Epithelial cell of esophagus (primary cell): Measurements from ENCODE around the gene TEC.
"Not testable (repeated sequence)": the region's sequence is repeated elsewhere in the genome, so short reads cannot be mapped to it uniquely, and the experiment has no call there.

ENCODE experiments used
- DNase-seq: peaks from one replicate; pipeline ENCODE4 v3.0.0; 2010; ENCODE audit warnings: low read depth
- H3K4me3 ChIP-seq: 2 replicates; pipeline ENCODE4 v1.5.1; 2011; ENCODE audit warnings: mild to moderate bottlenecking, low read length, control low read depth
- TF ChIP-seq, protein P1 (sequence below): IDR thresholded peaks from 2 replicates; pipeline ENCODE4 v1.5.1; 2011; ENCODE audit warnings: low read depth, mild to moderate bottlenecking, low read length, control low read depth, inconsistent platforms; ENCODE audit not compliant: insufficient read depth; ENCODE audit errors: missing control alignments

TEC gene

GRCh38 chr4:48190839-48191238, 78.8 kb downstream of the TEC start:
- TF ChIP-seq, protein P1, sequence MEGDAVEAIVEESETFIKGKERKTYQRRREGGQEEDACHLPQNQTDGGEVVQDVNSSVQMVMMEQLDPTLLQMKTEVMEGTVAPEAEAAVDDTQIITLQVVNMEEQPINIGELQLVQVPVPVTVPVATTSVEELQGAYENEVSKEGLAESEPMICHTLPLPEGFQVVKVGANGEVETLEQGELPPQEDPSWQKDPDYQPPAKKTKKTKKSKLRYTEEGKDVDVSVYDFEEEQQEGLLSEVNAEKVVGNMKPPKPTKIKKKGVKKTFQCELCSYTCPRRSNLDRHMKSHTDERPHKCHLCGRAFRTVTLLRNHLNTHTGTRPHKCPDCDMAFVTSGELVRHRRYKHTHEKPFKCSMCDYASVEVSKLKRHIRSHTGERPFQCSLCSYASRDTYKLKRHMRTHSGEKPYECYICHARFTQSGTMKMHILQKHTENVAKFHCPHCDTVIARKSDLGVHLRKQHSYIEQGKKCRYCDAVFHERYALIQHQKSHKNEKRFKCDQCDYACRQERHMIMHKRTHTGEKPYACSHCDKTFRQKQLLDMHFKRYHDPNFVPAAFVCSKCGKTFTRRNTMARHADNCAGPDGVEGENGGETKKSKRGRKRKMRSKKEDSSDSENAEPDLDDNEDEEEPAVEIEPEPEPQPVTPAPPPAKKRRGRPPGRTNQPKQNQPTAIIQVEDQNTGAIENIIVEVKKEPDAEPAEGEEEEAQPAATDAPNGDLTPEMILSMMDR: no peak
- H3K4me3 ChIP-seq: no peak overlapping the region
- DNase-seq: no peak

DNA sequence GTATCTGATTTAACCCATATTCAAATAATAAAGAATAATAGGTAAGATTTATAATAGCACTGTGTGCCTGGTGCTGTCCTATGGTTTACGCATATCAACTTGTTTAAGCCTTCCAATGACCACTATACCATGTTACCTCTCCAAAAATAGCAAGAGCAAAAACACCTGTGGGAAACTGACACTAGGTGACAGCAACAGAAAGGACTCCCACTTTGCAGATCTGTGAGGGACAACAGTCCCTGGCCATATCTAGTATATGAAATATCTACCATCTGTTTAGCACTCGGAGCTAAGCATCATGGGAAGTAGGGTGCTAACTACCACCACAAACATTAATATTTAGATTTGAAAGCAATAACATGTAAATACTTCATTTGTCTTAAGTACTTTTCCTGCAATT, 79.9 kb downstream of the TEC start:
- no peak overlapping the region for H3K4me3 ChIP-seq
- DNase-seq: no peak
- TF ChIP-seq, protein P1: no peak

DNA sequence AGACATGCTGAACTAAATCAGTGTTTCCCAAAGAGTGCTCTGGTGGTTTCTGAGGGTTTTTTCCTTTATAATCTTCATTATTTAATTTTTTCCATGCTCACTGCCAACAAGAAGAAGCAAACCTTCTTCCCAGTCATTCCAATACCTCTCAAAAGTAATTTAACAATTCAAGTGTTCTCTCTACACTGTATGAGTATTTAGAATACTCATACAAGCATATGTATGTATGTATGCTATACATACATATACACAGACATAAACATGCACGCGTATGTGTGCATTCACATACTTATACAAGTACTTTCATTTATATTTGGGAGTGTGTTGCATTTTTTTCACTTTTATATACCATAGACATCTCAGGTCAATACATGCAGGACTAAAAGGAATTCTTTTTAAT, 81.2 kb downstream of the TEC start:
- DNase-seq: no peak
- H3K4me3 ChIP-seq: no peak overlapping the region
- TF ChIP-seq, protein P1: no peak

DNA sequence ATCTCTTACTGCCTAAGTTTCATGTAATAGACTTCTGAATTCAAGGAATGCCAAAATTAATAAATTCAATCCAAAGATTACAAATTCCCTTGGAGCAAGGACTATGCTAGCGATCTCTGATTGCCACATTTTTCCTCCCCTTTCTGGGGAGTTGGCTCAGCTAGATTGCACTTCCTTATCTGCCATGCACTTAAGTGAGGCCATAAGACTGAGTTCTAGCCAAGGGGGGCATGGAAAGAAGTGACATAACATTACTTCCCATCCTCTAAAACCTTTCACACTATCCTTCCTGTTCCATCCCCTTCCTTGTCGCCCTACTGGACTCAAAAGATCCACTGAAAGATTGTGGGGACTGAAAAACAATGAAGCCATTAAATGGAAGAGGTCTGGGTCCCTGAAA, 81.8 kb downstream of the TEC start:
- no peak overlapping the region for H3K4me3 ChIP-seq
- TF ChIP-seq, protein P1: no peak
- DNase-seq: no peak

DNA sequence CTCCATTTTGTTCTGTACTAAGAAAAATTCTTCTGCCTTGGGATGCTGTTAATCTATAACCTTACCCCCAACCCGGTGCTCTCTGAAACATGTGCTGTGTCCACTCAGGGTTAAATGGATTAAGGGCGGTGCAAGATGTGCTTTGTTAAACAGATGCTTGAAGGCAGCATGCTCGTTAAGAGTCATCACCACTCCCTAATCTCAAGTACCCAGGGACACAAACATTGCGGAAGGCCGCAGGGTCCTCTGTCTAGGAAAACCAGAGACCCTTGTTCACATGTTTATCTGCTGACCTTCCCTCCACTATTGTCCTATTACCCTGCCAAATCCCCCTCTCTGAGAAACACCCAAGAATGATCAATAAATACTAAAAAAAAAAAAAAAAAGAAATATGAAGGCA, 82.6 kb downstream of the TEC start:
- not testable (repeated sequence) for DNase-seq, H3K4me3 ChIP-seq

- DNase-seq, H3K4me3 ChIP-seq: not testable (repeated sequence)
Measured at GRCh38 chr4:48186394-48186793, 83.2 kb downstream of the TEC start.

DNA sequence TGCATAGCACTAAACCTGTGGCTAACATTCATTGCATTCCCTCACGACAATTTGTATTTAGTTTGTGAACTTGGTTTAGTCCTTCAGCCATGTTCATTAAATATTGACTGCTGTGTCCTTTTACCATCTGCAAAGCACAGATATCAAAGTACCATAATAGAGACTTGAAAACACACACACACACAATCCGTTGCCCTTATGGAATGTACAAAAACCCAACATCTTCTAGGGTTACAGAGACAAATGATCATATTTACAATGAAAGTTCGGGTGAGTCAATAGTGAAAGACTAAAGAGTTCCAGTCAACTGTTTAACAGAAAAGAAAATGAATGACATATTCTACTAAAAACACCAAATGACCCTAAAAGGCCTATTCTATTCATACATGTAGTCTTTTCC, 84.8 kb downstream of the TEC start:
- no peak for DNase-seq
- H3K4me3 ChIP-seq: no peak overlapping the region
- TF ChIP-seq, protein P1: no peak

- DNase-seq: no peak
- no peak overlapping the region for H3K4me3 ChIP-seq
- TF ChIP-seq, protein P1: no peak
Measured at GRCh38 chr4:48180234-48180633, 89.4 kb downstream of the TEC start.
